PC-3 (cell line): ENCODE measurements around the gene TNRC6C. TPM values are rescaled to one million over a fixed set of nuclear protein-coding genes. Genes with fewer than 3 reads are reported as not detected.
"Not testable (repeated sequence)": the region's sequence is repeated elsewhere in the genome, so short reads cannot be mapped to it uniquely, and the experiment has no call there.

Experiments used
- ATAC-seq: fragments of 200-7000 bp; cut with Tn5 transposase; 2 replicates; pipeline ENCODE4 v1.9.1; 2020; ENCODE audit warnings: mild to moderate bottlenecking, moderate library complexity
- BruUV-seq: library from RNA; stranded (reverse); fragments of 400-500 nt; replicated peaks from 2 replicates; lab custom pipeline; 2021; lab: Mats Ljungman, UMichigan
- CTCF ChIA-PET: fragments of 300-600 bp; sonication (Branson Sonifier 250); formaldehyde crosslinking; loops from one replicate; lab custom pipeline; 2022; ENCODE audit warnings: antibody characterized with exemption; lab: Charles Lee
- POLR2A ChIA-PET: fragments of 300-600 bp; sonication (Branson Sonifier 250); formaldehyde crosslinking; loops from one replicate; lab custom pipeline; 2022; ENCODE audit warnings: antibody characterized with exemption; ENCODE audit not compliant: unreplicated experiment; lab: Charles Lee
- DNase-seq: peaks from one replicate; pipeline ENCODE4 v3.0.0-alpha.2; 2015
- H2AFZ ChIP-seq: fragments of 300-600 bp; sonication (generic); 2 replicates; pipeline ENCODE4 v1.6.0; 2016; ENCODE audit warnings: antibody characterized with exemption, low read length
- H3F3A ChIP-seq: fragments of 300-600 bp; sonication (generic); one replicate; pipeline ENCODE4 v1.6.0; 2017; ENCODE audit warnings: antibody characterized with exemption, low read length, control low read depth, mild to moderate bottlenecking; ENCODE audit not compliant: unreplicated experiment
- H3K27ac ChIP-seq: fragments of 300-600 bp; sonication (generic); 2 replicates; pipeline ENCODE4 v1.5.1; 2016; ENCODE audit warnings: mild to moderate bottlenecking, low read length
- H3K27me3 ChIP-seq: fragments of 300-600 bp; sonication (generic); 2 replicates; pipeline ENCODE4 v1.6.1; 2016; ENCODE audit warnings: low read length, mixed read lengths
- H3K36me3 ChIP-seq: fragments of 300-600 bp; sonication (generic); 2 replicates; pipeline ENCODE4 v1.6.1; 2016; ENCODE audit warnings: low read depth, mixed run types, low read length, mixed read lengths
- H3K4me1 ChIP-seq: fragments of 300-600 bp; sonication (generic); 2 replicates; pipeline ENCODE4 v1.5.1; 2016; ENCODE audit warnings: low read length; ENCODE audit not compliant: insufficient read depth
- H3K4me2 ChIP-seq: fragments of 300-600 bp; sonication (generic); 2 replicates; pipeline ENCODE4 v1.6.0; 2016; ENCODE audit warnings: low read length
- H3K4me3 ChIP-seq: fragments of 300-600 bp; sonication (generic); 2 replicates; pipeline ENCODE4 v1.5.1; 2016; ENCODE audit warnings: mild to moderate bottlenecking, low read length, mixed read lengths
- H3K79me2 ChIP-seq: fragments of 300-600 bp; sonication (generic); 2 replicates; pipeline ENCODE4 v1.6.1; 2017; ENCODE audit warnings: low read length, mixed read lengths
- H3K9ac ChIP-seq: fragments of 300-600 bp; sonication (generic); 2 replicates; pipeline ENCODE4 v1.6.0; 2016; ENCODE audit warnings: mild to moderate bottlenecking, low read length
- H3K9me2 ChIP-seq: fragments of 300-600 bp; sonication (generic); replicated peaks from 2 replicates; pipeline ENCODE4 v1.6.1; 2016; ENCODE audit warnings: mixed run types, low read length, mixed read lengths
- H3K9me3 ChIP-seq: fragments of 300-600 bp; sonication (generic); 2 replicates; pipeline ENCODE4 v1.6.1; 2016; ENCODE audit warnings: low read length, mixed read lengths
- H4K20me1 ChIP-seq: fragments of 300-600 bp; sonication (generic); 2 replicates; pipeline ENCODE4 v1.6.1; 2016; ENCODE audit warnings: low read length, mixed read lengths
- CTCF ChIP-seq: fragments of 300-600 bp; sonication (generic); conservative IDR thresholded peaks from 2 replicates; pipeline ENCODE4 v1.5.1; 2017; ENCODE audit warnings: antibody characterized with exemption, low read depth, mild to moderate bottlenecking, low read length
- EZH2 ChIP-seq: fragments of 300-600 bp; sonication (generic); IDR thresholded peaks from one replicate; pipeline ENCODE4 v1.6.1; 2017; ENCODE audit warnings: antibody characterized with exemption, mild to moderate bottlenecking, low read length; ENCODE audit not compliant: unreplicated experiment
- EZH2phosphoT487 ChIP-seq: fragments of 300-600 bp; sonication (generic); IDR thresholded peaks from 2 replicates; pipeline ENCODE4 v1.6.1; 2018; ENCODE audit warnings: mild to moderate bottlenecking, antibody characterized with exemption, low read length, borderline replicate concordance
- intact Hi-C: fragments of 100-400 bp; cut with micrococcal nuclease; formaldehyde crosslinking; loops from 2 replicates; pipeline ENCODE4 v1.9.0; 2023
- total RNA-seq: library from RNA; depleted of rRNA; stranded (reverse); fragments of >200 nt; gene quantifications from 2 replicates; pipeline ENCODE4 v1.2.3, GENCODE V29; 2014

TNRC6C gene
- total RNA-seq, 1 experiment from 2014 or later, result 5.3 TPM

GRCh38 chr17:77990301-77990700, 31.8 kb downstream of the TNRC6C start:
- ChIA-PET CTCF (no interaction called here), POLR2A (no interaction called here)

GRCh38 chr17:77993735-77994134, 35.2 kb downstream of the TNRC6C start:
- H3K4me1 ChIP-seq, H3K4me3 ChIP-seq, CTCF ChIA-PET, intact Hi-C loops, H3K9me3 ChIP-seq, H3K27ac ChIP-seq, POLR2A ChIA-PET, H2AFZ ChIP-seq, H3K36me3 ChIP-seq, H3F3A ChIP-seq, ATAC-seq, H4K20me1 ChIP-seq, H3K9me2 ChIP-seq, H3K9ac ChIP-seq, H3K4me2 ChIP-seq, DNase-seq, BruUV-seq, H3K79me2 ChIP-seq: not testable (repeated sequence)
- H3K27me3 ChIP-seq, result peaks cover 59% of the 10 kb centered on the region

More at GRCh38 chr17:77990301-77990700, 31.8 kb downstream of the TNRC6C start:
- BruUV-seq, result no TSS peak
- Histone ChIP-seq H3K4me1 (no peaks in the 10 kb centered on the region), H2AFZ (no peak overlapping the region), H3K36me3 (no peaks in the 10 kb centered on the region), H3K79me2 (no peaks in the 10 kb centered on the region), H3K27ac (no peak overlapping the region), H3K4me3 (no peak overlapping the region), H3F3A (no peaks in the 10 kb centered on the region), H3K9ac (no peak overlapping the region), H3K9me3 (no peaks in the 10 kb centered on the region), H3K4me2 (no peak overlapping the region), H3K9me2 (no peaks in the 10 kb centered on the region), H4K20me1 (no peaks in the 10 kb centered on the region), H3K27me3 (peaks cover 55% of the 10 kb centered on the region)
- DNase-seq, result no peak
- TF ChIP-seq CTCF, result no peak
- TF ChIP-seq EZH2phosphoT487, result no peak
- no peak for TF ChIP-seq EZH2
- no peak for ATAC-seq
- intact Hi-C loops, result no loop called here

GRCh38 chr17:77995146-77995852, 36.8 kb downstream of the TNRC6C start:
- H3K79me2 ChIP-seq, result no peaks in the 10 kb centered on the region
- no peak for ATAC-seq
- no peak overlapping the region for H3K4me3 ChIP-seq
- H3K9ac ChIP-seq, result no peak overlapping the region
- ChIA-PET POLR2A (no interaction called here), CTCF (no interaction called here)
- H3K36me3 ChIP-seq, result no peaks in the 10 kb centered on the region
- no peaks in the 10 kb centered on the region for H3K4me1 ChIP-seq
- intact Hi-C loops, result no loop called here
- BruUV-seq, result no TSS peak
- H3K9me2 ChIP-seq, result no peaks in the 10 kb centered on the region
- DNase-seq, result no peak
- H4K20me1 ChIP-seq, result no peaks in the 10 kb centered on the region
- TF ChIP-seq EZH2 (no peak), EZH2phosphoT487 (no peak), CTCF (no peak)
- peaks cover 43% of the 10 kb centered on the region for H3K27me3 ChIP-seq
- no peak overlapping the region for H3K4me2 ChIP-seq
- H3K9me3 ChIP-seq, result no peaks in the 10 kb centered on the region
- H3F3A ChIP-seq, result no peaks in the 10 kb centered on the region
- H3K27ac ChIP-seq, result no peak overlapping the region
- H2AFZ ChIP-seq, result no peak overlapping the region
